HG03342 (cell line): ENCODE results near the gene TIMM23B.
"Not testable (repeated sequence)": the region's sequence is repeated elsewhere in the genome, so short reads cannot be mapped to it uniquely, and the experiment has no call there.

Experiments used
- ATAC-seq: cut with Tn5 transposase; IDR thresholded peaks from one replicate; pipeline ENCODE4 v1.9.1; 2021; ENCODE audit warnings: mild to moderate bottlenecking, moderate library complexity; ENCODE audit not compliant: unreplicated experiment

Gene TIMM23B

DNA sequence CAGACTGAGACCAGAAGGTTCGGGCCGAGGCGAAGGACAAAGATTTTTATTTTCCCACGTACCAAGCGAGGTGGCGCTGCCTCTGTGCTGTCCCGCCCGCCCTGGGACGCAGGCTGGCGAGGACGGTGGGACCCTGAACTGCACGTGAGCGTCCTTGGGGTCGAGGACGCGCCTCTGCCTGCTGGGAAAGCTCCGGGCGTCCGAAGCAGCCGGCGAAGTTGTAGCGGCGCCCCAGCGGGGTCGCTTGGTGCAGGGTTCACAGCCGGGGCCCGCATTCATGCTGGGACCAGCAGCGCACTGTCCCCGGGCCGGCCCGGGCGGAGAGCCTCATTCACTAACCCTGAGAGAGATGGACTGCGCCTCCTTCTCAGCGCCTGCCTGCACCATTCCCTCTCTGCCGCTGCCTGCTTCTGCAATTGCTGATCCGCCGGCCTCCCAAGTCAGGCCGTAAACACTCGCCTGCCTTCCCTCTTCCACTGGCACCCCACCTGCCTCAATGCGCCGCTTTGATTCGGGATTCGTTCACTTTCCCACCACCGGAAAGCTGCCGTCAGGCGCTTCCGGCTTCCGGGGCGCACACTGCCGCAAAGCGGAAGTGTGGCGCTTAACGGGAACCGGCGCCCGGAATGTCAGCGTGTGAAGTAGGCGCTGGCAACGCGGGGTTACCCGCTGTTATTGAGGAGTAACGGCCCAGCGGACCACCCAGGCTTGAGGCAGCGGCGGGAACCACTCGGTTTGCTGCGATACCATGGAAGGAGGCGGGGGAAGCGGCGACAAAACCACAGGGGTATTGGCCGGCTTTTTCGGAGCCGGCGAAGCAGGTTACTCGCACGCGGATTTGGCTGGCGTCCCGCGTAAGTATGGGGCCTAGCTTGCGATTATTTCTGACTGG is at the start of gene TIMM23B, which contains the start of gene PARG:
TSS of gene TIMM23B (plus strand) at position 607 of the 892 bp plus-strand sequence. CDS start at position 749, 142 bp downstream.
TSS of gene PARG (minus strand) at position 581 of the 892 bp plus-strand sequence. CDS start at position 279, 302 bp downstream.
- peak; percentile 59 for ATAC-seq

- not testable (repeated sequence) for ATAC-seq
Measured at GRCh38 chr10:49899999-49900398, 41.9 kb upstream of the TIMM23B start.

DNA sequence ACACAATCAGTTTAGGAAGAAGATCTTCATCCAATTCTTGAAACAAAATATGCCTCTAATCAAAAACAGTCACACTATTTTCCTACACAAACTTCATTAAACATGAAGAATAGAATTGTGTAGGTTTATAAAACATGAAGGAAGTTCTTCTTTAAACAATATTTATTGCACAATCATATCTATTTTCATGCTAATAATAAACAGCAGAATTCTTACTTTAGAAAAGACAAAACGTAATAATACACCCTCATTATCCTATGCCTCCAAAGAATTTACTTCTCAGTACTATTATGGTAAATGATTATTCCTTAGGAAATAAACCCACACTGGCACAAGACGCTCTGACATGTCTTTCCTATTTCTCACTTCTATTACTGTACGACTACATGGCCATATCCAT is 41.4 kb upstream of the TIMM23B start:
- not testable (repeated sequence) for ATAC-seq

DNA sequence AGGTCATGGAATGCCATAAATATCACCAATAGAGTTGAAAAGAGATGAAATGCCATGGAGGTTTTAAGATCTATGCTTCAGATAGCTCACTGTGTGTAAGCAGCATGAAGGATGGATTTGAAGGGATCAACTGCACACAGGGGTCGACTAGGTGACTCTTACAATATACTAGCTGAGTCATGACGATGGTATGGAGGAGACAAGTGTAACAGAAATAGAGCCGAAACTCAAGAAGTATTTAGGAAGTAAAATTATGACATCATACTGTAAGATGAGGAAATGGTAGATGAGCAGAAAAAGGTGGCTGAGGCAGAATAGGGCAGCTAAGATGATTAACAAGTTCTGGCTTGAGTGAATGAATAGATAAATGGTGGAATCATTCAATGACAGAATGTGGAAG is 38.0 kb upstream of the TIMM23B start:
- ATAC-seq = not testable (repeated sequence)

DNA sequence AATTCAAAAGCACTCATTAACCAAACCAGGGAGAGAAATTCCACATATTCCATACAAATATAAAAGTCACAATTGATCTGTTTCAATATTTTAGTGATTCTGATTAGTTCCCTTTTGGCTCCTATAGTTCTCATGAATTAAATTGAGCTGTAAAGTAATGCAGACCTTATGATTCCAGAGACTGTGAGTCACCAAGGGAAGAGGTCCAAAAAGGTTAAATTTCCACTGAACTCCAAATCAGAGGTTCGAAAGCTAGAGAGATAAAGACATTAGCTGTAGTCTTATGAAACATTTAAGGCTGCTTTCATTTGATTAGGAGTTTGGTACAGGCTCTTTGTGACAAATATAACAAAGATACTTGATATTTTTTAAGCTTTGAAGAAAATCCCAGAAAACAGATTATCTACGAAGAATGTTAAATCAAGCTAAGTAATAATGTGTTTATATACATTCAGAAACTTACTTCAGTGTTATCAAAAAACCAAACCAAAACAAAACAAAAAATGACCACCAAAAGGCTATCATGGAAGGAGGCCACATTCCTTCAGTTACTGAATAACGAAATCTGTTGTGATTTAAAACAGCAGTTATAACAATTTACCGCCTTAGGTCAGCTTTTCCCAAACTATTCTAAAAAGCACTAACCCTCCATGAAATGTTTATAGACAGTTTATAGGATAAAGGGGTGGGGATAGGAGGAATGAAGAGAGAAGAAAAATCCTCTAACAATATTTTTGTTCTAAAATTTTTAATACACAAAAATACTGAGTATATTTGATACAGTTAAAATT is 33.4 kb upstream of the TIMM23B start:
- ATAC-seq = not testable (repeated sequence)

GRCh38 chr10:49910295-49910694 is 31.6 kb upstream of the TIMM23B start:
- ATAC-seq = not testable (repeated sequence)

DNA sequence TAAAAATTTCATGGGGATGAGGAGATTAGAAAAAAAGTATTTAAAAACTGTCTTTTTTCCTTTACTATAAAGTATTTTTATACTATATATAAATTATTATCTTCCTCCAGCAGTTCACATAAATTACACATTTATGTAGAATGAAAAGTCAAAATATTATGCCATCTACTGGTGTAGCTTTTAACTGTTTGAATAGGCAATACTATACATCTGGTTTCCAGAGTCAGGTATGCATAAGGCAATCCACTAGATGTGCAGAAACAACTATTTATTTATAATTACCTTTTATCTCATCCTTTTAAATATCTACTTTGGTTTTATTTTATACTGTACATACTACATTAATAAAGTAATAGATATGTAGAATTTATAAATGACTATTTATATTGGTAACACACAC is 25.4 kb upstream of the TIMM23B start:
- ATAC-seq = not testable (repeated sequence)

- not testable (repeated sequence) for ATAC-seq
Measured at GRCh38 chr10:49917927-49918326, 23.9 kb upstream of the TIMM23B start.

GRCh38 chr10:49922041-49922440 is 19.8 kb upstream of the TIMM23B start:
- not testable (repeated sequence) for ATAC-seq

- not testable (repeated sequence) for ATAC-seq
Measured at GRCh38 chr10:49923572-49923971, 18.3 kb upstream of the TIMM23B start.

GRCh38 chr10:49931276-49931675 is 10.6 kb upstream of the TIMM23B start:
- not testable (repeated sequence) for ATAC-seq

- not testable (repeated sequence) for ATAC-seq
Measured at GRCh38 chr10:49931959-49932728, 9.7 kb upstream of the TIMM23B start.

GRCh38 chr10:49942339-49942705 is 469 bp downstream of the TIMM23B start:
- ATAC-seq = peak; percentile 26

DNA sequence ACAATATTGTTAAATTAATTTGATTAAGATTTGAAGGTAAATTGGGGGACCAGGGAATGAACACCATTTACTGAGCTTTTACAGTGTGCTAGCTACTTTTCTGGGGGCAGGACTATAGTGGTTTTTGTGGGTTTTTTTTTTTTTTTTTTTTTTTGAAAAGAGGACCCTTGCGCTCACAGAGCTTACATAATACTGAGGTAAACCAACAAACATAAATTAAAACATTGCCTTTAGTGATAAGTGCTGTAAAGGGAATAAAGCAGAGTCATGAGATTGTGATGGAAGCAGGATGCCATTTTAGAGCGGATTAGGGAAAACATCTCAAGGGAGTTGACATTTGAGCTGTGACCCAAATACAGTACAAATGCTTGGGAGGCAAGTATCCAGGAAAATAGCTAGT is 1.8 kb downstream of the TIMM23B start:
- ATAC-seq = not testable (repeated sequence)

- ATAC-seq = peak; percentile 64
Measured at GRCh38 chr10:49948142-49948541, 6.3 kb downstream of the TIMM23B start.

DNA sequence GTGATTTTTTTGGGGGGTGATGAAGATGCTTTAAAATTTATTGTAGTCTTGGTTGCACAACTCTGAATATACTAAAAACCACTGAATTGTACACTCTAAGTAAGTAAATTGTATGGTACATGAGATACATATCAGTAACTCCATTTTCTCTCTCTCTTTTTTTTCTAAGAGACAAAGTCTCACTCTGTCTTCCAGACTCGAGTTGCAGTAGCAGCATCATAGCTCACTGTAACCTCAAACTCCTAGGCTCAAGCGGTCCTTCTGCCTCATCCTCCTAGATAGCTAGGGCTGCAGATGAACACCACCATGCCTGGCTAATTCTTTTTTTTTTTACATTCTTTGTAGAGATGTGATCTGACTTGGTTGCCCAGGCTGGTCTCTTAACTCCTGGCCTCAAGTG is 6.9 kb downstream of the TIMM23B start:
- not testable (repeated sequence) for ATAC-seq

GRCh38 chr10:49952006-49952405 is 10.2 kb downstream of the TIMM23B start:
- not testable (repeated sequence) for ATAC-seq

DNA sequence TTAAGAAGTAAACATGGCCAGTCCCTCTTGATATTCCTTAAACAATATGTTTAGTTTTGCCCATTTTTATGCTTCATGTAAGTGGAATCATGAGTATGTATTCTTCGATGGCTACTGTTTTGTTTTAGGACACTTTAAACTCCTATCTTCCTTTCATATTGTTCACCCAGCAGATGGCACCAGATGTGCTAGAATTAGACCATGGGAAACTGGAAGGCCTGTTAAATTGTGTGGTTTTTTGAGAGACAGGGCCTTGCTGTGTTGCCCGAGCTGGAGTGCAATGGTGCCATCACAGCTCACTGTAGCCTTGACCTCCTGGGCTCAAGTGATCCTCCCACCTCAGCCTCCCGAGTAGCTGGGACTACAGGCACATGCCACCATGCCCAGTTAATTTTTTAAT is 11.3 kb downstream of the TIMM23B start:
- ATAC-seq = not testable (repeated sequence)

GRCh38 chr10:49970331-49970857 is 28.5 kb downstream of the TIMM23B start:
- not testable (repeated sequence) for ATAC-seq

GRCh38 chr10:49971466-49971865 is 29.6 kb downstream of the TIMM23B start:
- ATAC-seq = not testable (repeated sequence)
